SU-DHL-6 (cell line): Measurements from ENCODE around the gene RASGRP4.

Source experiments
- H2AFZ ChIP-seq: fragments of 200-600 bp; sonication (generic); 2 replicates; pipeline ENCODE4 v1.6.1; 2014; ENCODE audit warnings: low read depth, mild to moderate bottlenecking, moderate library complexity, mixed read lengths, antibody characterized with exemption, low read length; ENCODE audit not compliant: severe bottlenecking
- H3F3A ChIP-seq: fragments of 200-600 bp; shearing (Covaris generic); 2 replicates; pipeline ENCODE4 v1.6.0; 2016; ENCODE audit warnings: antibody characterized with exemption, mild to moderate bottlenecking; ENCODE audit not compliant: insufficient read depth
- H3K27ac ChIP-seq: fragments of 200-600 bp; sonication (generic); 2 replicates; pipeline ENCODE4 v1.5.1; 2016; ENCODE audit warnings: low read depth, mild to moderate bottlenecking, low read length, moderate library complexity, mixed read lengths
- H3K27me3 ChIP-seq: fragments of 200-600 bp; sonication (generic), shearing (Covaris generic); 2 replicates; pipeline ENCODE4 v1.6.0; 2014; ENCODE audit warnings: mild to moderate bottlenecking, low read length
- H3K36me3 ChIP-seq: fragments of 200-600 bp; sonication (generic); 2 replicates; pipeline ENCODE4 v1.6.1; 2014; ENCODE audit warnings: mild to moderate bottlenecking, low read length, mixed read lengths
- H3K4me2 ChIP-seq: fragments of 300-600, 200-600 bp; shearing (Covaris generic), sonication (generic); 2 replicates; pipeline ENCODE4 v1.6.0; 2014; ENCODE audit warnings: low read length, low read depth, mild to moderate bottlenecking; ENCODE audit not compliant: poor library complexity, severe bottlenecking
- H3K4me3 ChIP-seq: fragments of 200-600 bp; sonication (generic); 2 replicates; pipeline ENCODE4 v1.5.1; 2014; ENCODE audit warnings: antibody characterized with exemption, low read length, mild to moderate bottlenecking, mixed read lengths; ENCODE audit not compliant: insufficient read depth, poor library complexity, severe bottlenecking
- H3K79me2 ChIP-seq: fragments of 200-600 bp; sonication (generic); 2 replicates; pipeline ENCODE4 v1.6.1; 2014; ENCODE audit warnings: mild to moderate bottlenecking, low read length, moderate library complexity; ENCODE audit not compliant: insufficient read depth
- H3K9ac ChIP-seq: fragments of 200-600 bp; sonication (generic); 2 replicates; pipeline ENCODE4 v1.7.0; 2014; ENCODE audit warnings: mild to moderate bottlenecking, low read length
- H3K9me2 ChIP-seq: fragments of 200-600 bp; sonication (generic); replicated peaks from 2 replicates; pipeline ENCODE4 v1.6.1; 2014; ENCODE audit warnings: low read length; ENCODE audit not compliant: insufficient read depth
- H3K9me3 ChIP-seq: fragments of 200-600 bp; sonication (generic); 2 replicates; pipeline ENCODE4 v1.6.1; 2014; ENCODE audit warnings: low read length, mixed read lengths; ENCODE audit not compliant: insufficient read depth
- H4K20me1 ChIP-seq: fragments of 200-600 bp; sonication (generic); 2 replicates; pipeline ENCODE4 v1.6.1; 2014; ENCODE audit warnings: low read depth, mild to moderate bottlenecking, antibody characterized with exemption, low read length, moderate library complexity, mixed read lengths
- CTCF ChIP-seq: fragments of 200-600 bp; sonication (generic); IDR thresholded peaks from one replicate; pipeline ENCODE4 v1.5.1; 2017; ENCODE audit warnings: antibody characterized with exemption, mild to moderate bottlenecking, low read length, moderate library complexity; ENCODE audit not compliant: insufficient read depth, poor library complexity, severe bottlenecking
- EZH2phosphoT487 ChIP-seq: fragments of 200-600 bp; sonication (generic), shearing (Covaris generic); conservative IDR thresholded peaks from 2 replicates; pipeline ENCODE4 v1.6.1; 2018; ENCODE audit warnings: mild to moderate bottlenecking, antibody characterized with exemption, low read length, moderate library complexity, mixed read lengths

Gene RASGRP4

DNA sequence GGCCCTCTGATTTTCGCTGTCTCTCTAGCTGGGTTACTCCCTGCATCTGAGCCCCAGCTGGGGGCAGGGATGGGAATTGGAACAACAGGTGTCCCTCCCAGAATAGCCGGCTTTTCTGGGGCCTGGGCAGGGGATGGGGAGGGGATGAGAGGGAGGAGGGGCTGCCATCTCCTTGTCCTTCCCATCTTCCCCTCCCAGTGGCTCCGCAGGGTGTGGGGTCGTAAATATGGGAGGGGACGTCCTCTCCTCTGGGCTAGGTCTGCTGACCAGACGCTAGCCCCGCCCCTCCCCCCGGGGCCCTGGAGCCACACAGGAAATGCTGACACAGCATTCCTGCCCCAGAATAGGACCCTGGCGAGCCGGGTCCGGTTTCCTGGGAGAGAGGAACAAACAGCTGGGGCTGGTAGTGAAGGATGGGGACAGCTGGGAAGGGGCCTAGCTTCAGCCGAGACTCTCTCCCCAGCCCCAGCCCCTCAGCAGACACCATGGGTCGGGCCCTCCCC lies 8.6 kb upstream of the RASGRP4 start:
- no peak overlapping the region for H3K27ac ChIP-seq
- H3K27me3 ChIP-seq, result no peaks in the 10 kb centered on the region
- no peak overlapping the region for H3K4me3 ChIP-seq
- H3K36me3 ChIP-seq, result no peaks in the 10 kb centered on the region
- H3K4me2 ChIP-seq, result no peak overlapping the region
- no peaks in the 10 kb centered on the region for H3K9me2 ChIP-seq
- H2AFZ ChIP-seq, result no peak overlapping the region
- H3K79me2 ChIP-seq, result no peaks in the 10 kb centered on the region
- no peak overlapping the region for H3K9ac ChIP-seq
- H3F3A ChIP-seq, result no peaks in the 10 kb centered on the region
- no peaks in the 10 kb centered on the region for H3K9me3 ChIP-seq
- H4K20me1 ChIP-seq, result no peaks in the 10 kb centered on the region
- TF ChIP-seq EZH2phosphoT487, result no peak
- no peak for TF ChIP-seq CTCF

DNA sequence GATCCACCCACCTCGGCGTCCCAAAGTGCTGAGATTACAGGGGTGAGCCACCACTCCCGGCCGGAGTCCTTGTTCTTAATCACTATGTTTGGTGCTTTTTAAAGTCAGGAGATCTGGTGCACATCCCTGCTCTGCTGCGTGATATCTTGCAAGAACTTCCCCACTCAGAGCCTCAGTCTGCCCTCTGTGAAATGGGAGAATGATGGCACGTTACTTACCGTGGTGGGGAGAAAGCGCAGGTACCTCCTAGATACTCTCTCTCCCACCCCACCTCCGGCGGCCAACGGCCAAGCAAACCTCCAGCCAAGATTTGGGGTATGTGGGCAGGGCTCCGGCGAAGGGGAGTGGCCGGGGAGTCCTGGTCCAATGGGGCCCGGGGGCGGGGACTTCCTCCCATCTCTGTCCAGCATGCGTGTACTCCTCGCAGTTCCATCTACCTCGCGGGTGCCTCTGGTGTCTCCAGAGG lies 7.3 kb upstream of the RASGRP4 start, which contains the start of gene RYR1:
Gene RYR1 (plus strand): TSS at position 424 of the 466 bp plus-strand sequence. CDS start 139 bp downstream, outside the sequence.
- Histone ChIP-seq H3K9ac (no peak within 1 kb of the TSS), H3K36me3 (no peaks in the 10 kb centered on the region), H4K20me1 (no peaks in the 10 kb centered on the region), H3K27ac (no peak within 1 kb of the TSS), H3F3A (no peaks in the 10 kb centered on the region), H3K9me3 (no peaks in the 10 kb centered on the region), H2AFZ (no peak within 1 kb of the TSS), H3K27me3 (no peaks in the 10 kb centered on the region), H3K9me2 (no peaks in the 10 kb centered on the region), H3K4me2 (no peak within 1 kb of the TSS), H3K79me2 (no peaks in the 10 kb centered on the region), H3K4me3 (no peak within 1 kb of the TSS)
- no peak for TF ChIP-seq EZH2phosphoT487
- no peak for TF ChIP-seq CTCF

- TF ChIP-seq EZH2phosphoT487, result no peak
- no peak overlapping the region for H3K4me2 ChIP-seq
These were observed 4.9 kb upstream of the RASGRP4 start for GRCh38 chr19:38430931-38431330.

GRCh38 chr19:38429811-38430156 lies 3.8 kb upstream of the RASGRP4 start:
- H3K27me3 ChIP-seq, result no peaks in the 10 kb centered on the region
- no peaks in the 10 kb centered on the region for H3K36me3 ChIP-seq
- no peak overlapping the region for H3K4me3 ChIP-seq
- H3K79me2 ChIP-seq, result no peaks in the 10 kb centered on the region
- no peaks in the 10 kb centered on the region for H3K9me2 ChIP-seq
- H3K27ac ChIP-seq, result no peak overlapping the region
- no peak overlapping the region for H3K4me2 ChIP-seq
- TF ChIP-seq CTCF (no peak), EZH2phosphoT487 (no peak)
- H3F3A ChIP-seq, result no peaks in the 10 kb centered on the region
- no peak overlapping the region for H2AFZ ChIP-seq
- H4K20me1 ChIP-seq, result no peaks in the 10 kb centered on the region
- H3K9ac ChIP-seq, result no peak overlapping the region
- H3K9me3 ChIP-seq, result no peaks in the 10 kb centered on the region

More at GRCh38 chr19:38430931-38431330, 4.9 kb upstream of the RASGRP4 start:
- Histone ChIP-seq H3K4me3 (no peak overlapping the region), H3K9me2 (no peaks in the 10 kb centered on the region), H3K9ac (no peak overlapping the region), H3K36me3 (no peaks in the 10 kb centered on the region), H3K9me3 (no peaks in the 10 kb centered on the region), H3K27me3 (no peaks in the 10 kb centered on the region), H4K20me1 (no peaks in the 10 kb centered on the region), H2AFZ (no peak overlapping the region), H3F3A (no peaks in the 10 kb centered on the region), H3K27ac (no peak overlapping the region), H3K79me2 (no peaks in the 10 kb centered on the region)
